C4-2B (cell line): ENCODE data around the gene COPRS.
A peak's percentile ranks its signal among the peaks of the same experiment; 100 is the strongest.

Experiments used
- H3K27ac ChIP-seq: fragments of 450-650 bp; 2 replicates; pipeline ENCODE4 v1.5.1; 2017
- CTCF ChIP-seq: fragments of 450-650 bp; conservative IDR thresholded peaks from 2 replicates; pipeline ENCODE4 v1.5.1; 2017; ENCODE audit warnings: mild to moderate bottlenecking
- ZFX ChIP-seq: fragments of 450-650 bp; IDR thresholded peaks from 2 replicates; pipeline ENCODE4 v1.6.1; 2017

COPRS gene

DNA sequence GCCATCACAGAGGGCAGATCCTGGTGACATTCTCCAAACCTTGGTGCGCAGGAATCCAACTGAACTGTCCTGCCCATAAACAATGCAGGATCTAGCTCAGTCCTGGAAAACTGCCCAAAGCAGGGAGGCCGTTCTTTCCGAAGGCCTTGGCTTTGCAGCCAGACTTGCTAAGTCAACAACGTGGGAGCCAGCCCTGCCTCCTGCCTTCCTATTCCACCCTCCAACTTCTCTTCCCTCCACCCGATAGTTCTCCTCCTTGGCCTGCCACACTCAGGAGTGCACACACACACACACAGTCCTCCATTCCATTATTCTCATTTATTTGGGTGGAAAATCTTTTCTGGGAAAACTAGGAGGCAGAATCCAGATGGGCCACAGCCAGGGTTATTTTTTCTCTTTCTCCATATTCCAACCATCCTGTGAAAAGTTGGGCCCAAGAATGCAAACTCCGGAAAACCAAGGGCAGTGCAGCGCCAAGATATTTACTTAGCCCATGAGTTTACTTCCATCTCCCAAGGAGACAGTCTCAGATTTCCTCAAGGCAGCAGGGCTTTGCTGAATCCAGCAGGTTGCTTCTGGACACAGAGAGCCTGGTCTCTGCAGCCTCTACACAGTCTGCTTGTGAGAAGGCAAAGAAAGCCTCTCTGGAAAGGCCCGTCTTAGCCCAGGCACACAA lies 15.8 kb downstream of the COPRS start:
- peak overlapping the region; percentile 63 for H3K27ac ChIP-seq
- TF ChIP-seq CTCF (no peak), ZFX (no peak)

GRCh38 chr17:31842195-31843069 lies 16.6 kb downstream of the COPRS start:
- peak overlapping the region; percentile 63 for H3K27ac ChIP-seq
- peak; percentile 99 for TF ChIP-seq CTCF
- TF ChIP-seq ZFX = no peak

DNA sequence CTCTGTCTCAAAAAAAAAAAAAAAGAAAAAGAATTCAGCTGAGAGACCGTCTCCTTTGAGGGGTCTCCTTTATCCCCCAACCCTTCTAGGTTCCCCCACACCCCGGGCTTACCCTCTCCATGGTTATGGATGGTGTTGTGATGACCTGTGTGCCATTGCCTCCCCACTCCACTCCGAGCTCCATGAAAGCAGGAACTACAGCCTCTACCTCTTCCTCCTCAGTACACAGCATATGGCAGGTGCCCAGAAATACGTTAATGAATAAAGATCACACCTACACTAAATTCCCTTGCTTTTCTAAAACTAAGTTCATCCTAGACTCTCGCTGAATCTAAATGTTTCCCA lies 17.2 kb downstream of the COPRS start:
- peak overlapping the region; percentile 63 for H3K27ac ChIP-seq
- TF ChIP-seq CTCF (no peak), ZFX (no peak)

GRCh38 chr17:31838636-31839225 lies 20.3 kb downstream of the COPRS start:
- TF ChIP-seq CTCF = no peak
- TF ChIP-seq ZFX = no peak
- H3K27ac ChIP-seq = no peak overlapping the region

GRCh38 chr17:31835984-31836383 lies 23.1 kb downstream of the COPRS start:
- H3K27ac ChIP-seq = no peak overlapping the region
- no peak for TF ChIP-seq CTCF
- no peak for TF ChIP-seq ZFX

- no peak overlapping the region for H3K27ac ChIP-seq
- no peak for TF ChIP-seq CTCF
- no peak for TF ChIP-seq ZFX
Measured at GRCh38 chr17:31834448-31834847, 24.6 kb downstream of the COPRS start.

GRCh38 chr17:31832746-31833145 lies 26.3 kb downstream of the COPRS start:
- no peak overlapping the region for H3K27ac ChIP-seq
- TF ChIP-seq CTCF (no peak), ZFX (no peak)
